ENCODE measurements around the gene NSL1.
"Not testable (repeated sequence)": the region's sequence is repeated elsewhere in the genome, so short reads cannot be mapped to it uniquely, and the experiment has no call there.

Gene NSL1

GRCh38 chr1:212769459-212770167 lies 22.0 kb downstream of the NSL1 start:
- Histone ChIP-seq H3K27me3 (ENCODE audit: control insufficient read depth in 2 of 2, insufficient read depth in 2 of 2, low read length in 2 of 2) (no peaks in the 10 kb centered on the region), H3K27ac (ENCODE audit: low read depth in 2 of 2, low read length in 2 of 2) (no peak overlapping the region), H3K36me3 (ENCODE audit: control insufficient read depth in 2 of 2, insufficient read depth in 2 of 2, low read length in 2 of 2) (peaks cover 0 to 4% of the 10 kb centered on the region in 2 donors), H3K4me1 (ENCODE audit: control insufficient read depth in 2 of 2, insufficient read depth in 2 of 2, low read length in 2 of 2) (no peaks in the 10 kb centered on the region), H3K9ac (ENCODE audit: low read depth in 1 of 2, low read length in 2 of 2) (no peak overlapping the region), H3K9me3 (ENCODE audit: control insufficient read depth in 2 of 2, low read length in 2 of 2) (peaks cover 0 to 6% of the 10 kb centered on the region in 2 donors), H3K4me3 (ENCODE audit: low read length in 2 of 2) (no peak overlapping the region)

- H3K9ac ChIP-seq (ENCODE audit: low read depth in 1 of 2, low read length in 2 of 2); H3K9me3 ChIP-seq (ENCODE audit: control insufficient read depth in 2 of 2, low read length in 2 of 2); H3K4me1 ChIP-seq (ENCODE audit: control insufficient read depth in 2 of 2, insufficient read depth in 2 of 2, low read length in 2 of 2); H3K27ac ChIP-seq (ENCODE audit: low read depth in 2 of 2, low read length in 2 of 2); H3K36me3 ChIP-seq (ENCODE audit: control insufficient read depth in 2 of 2, insufficient read depth in 2 of 2, low read length in 2 of 2); H3K27me3 ChIP-seq (ENCODE audit: control insufficient read depth in 2 of 2, insufficient read depth in 2 of 2, low read length in 2 of 2); H3K4me3 ChIP-seq (ENCODE audit: low read length in 2 of 2): not testable (repeated sequence)
Measured at GRCh38 chr1:212766825-212767224, 24.8 kb downstream of the NSL1 start.

DNA sequence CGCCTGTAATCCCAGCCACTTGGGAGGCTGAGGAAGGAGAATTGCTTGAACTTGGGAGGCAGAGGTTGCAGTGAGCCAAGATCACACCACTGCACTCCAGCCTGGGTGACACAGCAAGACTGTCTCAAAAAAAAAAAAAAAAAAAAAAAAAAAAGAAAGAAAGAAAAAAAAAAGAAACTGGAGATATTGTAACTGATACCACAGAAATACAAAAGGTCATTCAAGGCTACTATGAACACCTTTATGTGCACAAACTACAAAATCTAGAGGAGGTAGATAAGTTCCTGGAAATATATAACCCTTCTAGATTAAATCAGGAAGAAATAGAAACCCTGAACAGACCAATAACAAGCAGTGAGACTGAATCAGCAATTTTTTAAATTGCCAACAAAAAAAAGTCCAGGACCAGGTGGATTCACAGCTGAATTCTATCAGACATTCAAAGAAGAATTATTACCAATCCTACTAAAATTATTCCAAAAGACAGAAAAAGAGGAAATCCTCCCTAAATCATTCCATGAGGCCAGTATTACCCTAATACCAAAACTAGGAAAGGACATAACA lies 26.8 kb downstream of the NSL1 start:
- not testable (repeated sequence) for H3K4me3 ChIP-seq (ENCODE audit: low read length in 2 of 2); H3K27me3 ChIP-seq (ENCODE audit: control insufficient read depth in 2 of 2, insufficient read depth in 2 of 2, low read length in 2 of 2); H3K36me3 ChIP-seq (ENCODE audit: control insufficient read depth in 2 of 2, insufficient read depth in 2 of 2, low read length in 2 of 2); H3K27ac ChIP-seq (ENCODE audit: low read depth in 2 of 2, low read length in 2 of 2); H3K4me1 ChIP-seq (ENCODE audit: control insufficient read depth in 2 of 2, insufficient read depth in 2 of 2, low read length in 2 of 2); H3K9ac ChIP-seq (ENCODE audit: low read depth in 1 of 2, low read length in 2 of 2); H3K9me3 ChIP-seq (ENCODE audit: control insufficient read depth in 2 of 2, low read length in 2 of 2)

GRCh38 chr1:212762839-212763238 lies 28.7 kb downstream of the NSL1 start:
- Histone ChIP-seq H3K9ac (ENCODE audit: low read depth in 1 of 2, low read length in 2 of 2) (no peak overlapping the region), H3K4me3 (ENCODE audit: low read length in 2 of 2) (no peak overlapping the region), H3K9me3 (ENCODE audit: control insufficient read depth in 2 of 2, low read length in 2 of 2) (no peaks in the 10 kb centered on the region), H3K27me3 (ENCODE audit: control insufficient read depth in 2 of 2, insufficient read depth in 2 of 2, low read length in 2 of 2) (no peaks in the 10 kb centered on the region), H3K27ac (ENCODE audit: low read depth in 2 of 2, low read length in 2 of 2) (no peak overlapping the region), H3K36me3 (ENCODE audit: control insufficient read depth in 2 of 2, insufficient read depth in 2 of 2, low read length in 2 of 2) (peaks cover 0 to 5% of the 10 kb centered on the region in 2 donors), H3K4me1 (ENCODE audit: control insufficient read depth in 2 of 2, insufficient read depth in 2 of 2, low read length in 2 of 2) (no peaks in the 10 kb centered on the region)

GRCh38 chr1:212762234-212762633 lies 29.3 kb downstream of the NSL1 start:
- Histone ChIP-seq H3K4me1 (ENCODE audit: control insufficient read depth in 2 of 2, insufficient read depth in 2 of 2, low read length in 2 of 2) (no peaks in the 10 kb centered on the region), H3K27ac (ENCODE audit: low read depth in 2 of 2, low read length in 2 of 2) (no peak overlapping the region), H3K9ac (ENCODE audit: low read depth in 1 of 2, low read length in 2 of 2) (no peak overlapping the region), H3K9me3 (ENCODE audit: control insufficient read depth in 2 of 2, low read length in 2 of 2) (no peaks in the 10 kb centered on the region), H3K36me3 (ENCODE audit: control insufficient read depth in 2 of 2, insufficient read depth in 2 of 2, low read length in 2 of 2) (peaks cover 0 to 5% of the 10 kb centered on the region in 2 donors), H3K27me3 (ENCODE audit: control insufficient read depth in 2 of 2, insufficient read depth in 2 of 2, low read length in 2 of 2) (no peaks in the 10 kb centered on the region), H3K4me3 (ENCODE audit: low read length in 2 of 2) (no peak overlapping the region)

GRCh38 chr1:212760126-212760823 lies 31.3 kb downstream of the NSL1 start:
- Histone ChIP-seq H3K27me3 (ENCODE audit: control insufficient read depth in 2 of 2, insufficient read depth in 2 of 2, low read length in 2 of 2) (no peaks in the 10 kb centered on the region), H3K27ac (ENCODE audit: low read depth in 2 of 2, low read length in 2 of 2) (no peak overlapping the region), H3K9me3 (ENCODE audit: control insufficient read depth in 2 of 2, low read length in 2 of 2) (no peaks in the 10 kb centered on the region), H3K4me1 (ENCODE audit: control insufficient read depth in 2 of 2, insufficient read depth in 2 of 2, low read length in 2 of 2) (no peaks in the 10 kb centered on the region), H3K9ac (ENCODE audit: low read depth in 1 of 2, low read length in 2 of 2) (no peak overlapping the region), H3K36me3 (ENCODE audit: control insufficient read depth in 2 of 2, insufficient read depth in 2 of 2, low read length in 2 of 2) (peaks cover 0 to 5% of the 10 kb centered on the region in 2 donors), H3K4me3 (ENCODE audit: low read length in 2 of 2) (no peak overlapping the region)

- Histone ChIP-seq H3K4me3 (ENCODE audit: low read length in 2 of 2) (no peak overlapping the region), H3K9me3 (ENCODE audit: control insufficient read depth in 2 of 2, low read length in 2 of 2) (no peaks in the 10 kb centered on the region), H3K4me1 (ENCODE audit: control insufficient read depth in 2 of 2, insufficient read depth in 2 of 2, low read length in 2 of 2) (no peaks in the 10 kb centered on the region), H3K9ac (ENCODE audit: low read depth in 1 of 2, low read length in 2 of 2) (no peak overlapping the region), H3K36me3 (ENCODE audit: control insufficient read depth in 2 of 2, insufficient read depth in 2 of 2, low read length in 2 of 2) (peaks cover 0 to 5% of the 10 kb centered on the region in 2 donors), H3K27me3 (ENCODE audit: control insufficient read depth in 2 of 2, insufficient read depth in 2 of 2, low read length in 2 of 2) (no peaks in the 10 kb centered on the region), H3K27ac (ENCODE audit: low read depth in 2 of 2, low read length in 2 of 2) (no peak overlapping the region)
Measured at GRCh38 chr1:212759683-212760082, 31.9 kb downstream of the NSL1 start.

GRCh38 chr1:212754680-212755079 lies 36.9 kb downstream of the NSL1 start:
- no peak overlapping the region for H3K27ac ChIP-seq (ENCODE audit: low read depth in 2 of 2, low read length in 2 of 2)
- no peaks in the 10 kb centered on the region for H3K36me3 ChIP-seq (ENCODE audit: control insufficient read depth in 2 of 2, insufficient read depth in 2 of 2, low read length in 2 of 2)
- H3K4me3 ChIP-seq (ENCODE audit: low read length in 2 of 2) = no peak overlapping the region
- no peak overlapping the region for H3K9ac ChIP-seq (ENCODE audit: low read depth in 1 of 2, low read length in 2 of 2)
- no peaks in the 10 kb centered on the region for H3K9me3 ChIP-seq (ENCODE audit: control insufficient read depth in 2 of 2, low read length in 2 of 2)
- no peaks in the 10 kb centered on the region for H3K27me3 ChIP-seq (ENCODE audit: control insufficient read depth in 2 of 2, insufficient read depth in 2 of 2, low read length in 2 of 2)
- no peaks in the 10 kb centered on the region for H3K4me1 ChIP-seq (ENCODE audit: control insufficient read depth in 2 of 2, insufficient read depth in 2 of 2, low read length in 2 of 2)

DNA sequence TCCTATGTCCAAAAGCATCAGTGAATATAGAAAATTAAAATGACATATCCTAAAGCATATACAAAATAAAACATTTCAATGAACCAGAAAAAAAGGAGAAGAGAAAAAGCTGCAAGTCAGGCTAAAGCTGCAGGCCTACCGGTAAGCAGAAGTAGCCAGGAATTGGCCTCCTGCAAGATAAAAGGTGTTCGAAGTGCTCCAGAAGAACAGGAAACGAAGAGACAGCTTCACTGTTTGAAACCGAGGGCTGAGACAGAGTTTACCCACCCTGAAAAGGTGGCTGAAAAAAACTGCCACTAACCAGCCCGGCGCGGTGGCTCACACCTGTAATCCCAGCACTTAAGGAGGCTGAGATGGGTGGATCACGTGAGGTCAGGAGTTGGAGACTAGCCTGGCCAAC lies 37.4 kb downstream of the NSL1 start:
- H3K4me1 ChIP-seq (ENCODE audit: control insufficient read depth in 2 of 2, insufficient read depth in 2 of 2, low read length in 2 of 2) = no peaks in the 10 kb centered on the region
- H3K4me3 ChIP-seq (ENCODE audit: low read length in 2 of 2) = no peak overlapping the region
- H3K9ac ChIP-seq (ENCODE audit: low read depth in 1 of 2, low read length in 2 of 2) = no peak overlapping the region

GRCh38 chr1:212753749-212754148 lies 37.8 kb downstream of the NSL1 start:
- H3K4me3 ChIP-seq (ENCODE audit: low read length in 2 of 2) = no peak overlapping the region
- H3K27ac ChIP-seq (ENCODE audit: low read depth in 2 of 2, low read length in 2 of 2) = no peak overlapping the region
- H3K27me3 ChIP-seq (ENCODE audit: control insufficient read depth in 2 of 2, insufficient read depth in 2 of 2, low read length in 2 of 2) = no peaks in the 10 kb centered on the region
- no peaks in the 10 kb centered on the region for H3K9me3 ChIP-seq (ENCODE audit: control insufficient read depth in 2 of 2, low read length in 2 of 2)
- H3K36me3 ChIP-seq (ENCODE audit: control insufficient read depth in 2 of 2, insufficient read depth in 2 of 2, low read length in 2 of 2) = no peaks in the 10 kb centered on the region
- no peaks in the 10 kb centered on the region for H3K4me1 ChIP-seq (ENCODE audit: control insufficient read depth in 2 of 2, insufficient read depth in 2 of 2, low read length in 2 of 2)
- H3K9ac ChIP-seq (ENCODE audit: low read depth in 1 of 2, low read length in 2 of 2) = no peak overlapping the region

More for the DNA sequence above, 37.4 kb downstream of the NSL1 start:
- no peaks in the 10 kb centered on the region for H3K27me3 ChIP-seq (ENCODE audit: control insufficient read depth in 2 of 2, insufficient read depth in 2 of 2, low read length in 2 of 2)
- no peaks in the 10 kb centered on the region for H3K9me3 ChIP-seq (ENCODE audit: control insufficient read depth in 2 of 2, low read length in 2 of 2)
- no peak overlapping the region for H3K27ac ChIP-seq (ENCODE audit: low read depth in 2 of 2, low read length in 2 of 2)
- H3K36me3 ChIP-seq (ENCODE audit: control insufficient read depth in 2 of 2, insufficient read depth in 2 of 2, low read length in 2 of 2) = no peaks in the 10 kb centered on the region

All from mucosa of rectum (tissue), 2 donors.